Stimulated activated naive CD4-positive, alpha-beta T cell treated with Interleukin-2 at 50 U/mL for 16 hours (primary cell): ENCODE results near the gene ZNF554.
A peak's percentile ranks its signal among the peaks of the same experiment; 100 is the strongest.
"Not testable (repeated sequence)": the region's sequence is repeated elsewhere in the genome, so short reads cannot be mapped to it uniquely, and the experiment has no call there.

Source experiments
- DNase-seq: peaks from one replicate; lab custom pipeline; 2025; lab: John Stamatoyannopoulos, UW

Gene ZNF554

DNA sequence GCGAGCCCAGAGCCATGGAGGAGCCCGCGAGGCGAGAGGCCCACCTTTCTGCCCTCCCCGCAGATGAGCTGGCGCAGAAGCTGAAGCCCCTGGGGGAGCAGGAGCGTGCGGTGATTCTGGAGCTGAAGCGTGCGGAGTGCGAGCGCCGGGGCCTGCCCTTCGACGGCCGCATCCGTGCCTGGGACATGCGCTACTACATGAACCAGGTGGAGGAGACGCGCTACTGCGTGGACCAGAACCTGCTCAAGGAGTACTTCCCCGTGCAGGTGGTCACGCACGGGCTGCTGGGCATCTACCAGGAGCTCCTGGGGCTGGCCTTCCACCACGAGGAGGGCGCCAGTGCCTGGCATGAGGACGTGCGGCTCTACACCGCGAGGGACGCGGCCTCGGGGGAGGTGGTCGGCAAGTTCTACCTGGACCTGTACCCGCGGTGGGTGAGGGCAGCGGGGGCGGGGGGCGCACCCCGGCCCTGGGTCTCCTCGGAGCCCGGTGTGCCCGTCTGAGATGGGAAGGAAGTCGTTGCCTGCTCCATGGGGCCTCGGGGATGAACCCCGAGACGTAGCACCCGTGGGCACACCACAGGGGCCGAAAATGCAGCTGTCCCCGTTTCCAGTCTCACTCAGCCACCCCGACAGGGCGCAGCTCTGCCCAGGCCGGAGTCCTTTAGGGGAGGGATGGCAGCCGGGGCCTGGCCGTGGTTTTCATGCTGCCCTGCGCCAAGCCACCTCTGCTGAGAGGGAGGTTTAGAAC lies 12.1 kb upstream of the ZNF554 start:
- no peak for DNase-seq

DNA sequence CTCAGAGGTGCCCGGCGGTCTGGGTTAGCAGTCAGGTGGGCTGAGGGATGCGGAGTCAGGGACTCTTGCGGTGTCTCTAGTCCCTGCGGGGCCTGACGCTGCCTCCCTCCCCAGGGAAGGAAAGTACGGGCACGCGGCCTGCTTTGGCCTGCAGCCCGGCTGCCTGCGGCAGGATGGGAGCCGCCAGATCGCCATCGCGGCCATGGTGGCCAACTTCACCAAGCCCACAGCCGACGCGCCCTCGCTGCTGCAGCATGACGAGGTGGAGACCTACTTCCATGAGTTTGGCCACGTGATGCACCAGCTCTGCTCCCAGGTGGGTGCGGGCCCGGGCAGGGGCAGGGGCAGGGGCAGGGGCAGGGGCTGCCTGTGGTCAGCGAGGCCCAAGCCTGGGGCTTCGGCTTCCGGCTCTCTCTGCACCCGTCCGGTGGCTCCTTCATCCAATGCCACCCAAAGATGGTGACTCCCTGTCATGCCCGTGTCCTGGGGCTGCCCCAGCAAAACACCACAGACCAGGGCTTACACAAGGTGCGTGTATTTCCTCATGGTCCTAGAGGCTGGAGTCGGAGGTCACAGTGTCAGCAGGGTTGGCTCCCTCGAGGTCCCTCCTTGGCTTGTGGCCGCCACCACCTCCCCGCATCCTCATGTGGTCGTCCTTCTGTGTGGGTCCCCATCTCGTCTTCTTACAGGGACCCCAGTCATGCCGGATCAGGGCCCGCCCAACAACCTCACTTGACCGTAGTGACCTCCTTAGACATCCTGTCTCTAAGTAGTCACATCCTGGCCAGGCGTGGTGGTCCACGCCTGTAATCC lies 11.3 kb upstream of the ZNF554 start:
- DNase-seq: no peak

DNA sequence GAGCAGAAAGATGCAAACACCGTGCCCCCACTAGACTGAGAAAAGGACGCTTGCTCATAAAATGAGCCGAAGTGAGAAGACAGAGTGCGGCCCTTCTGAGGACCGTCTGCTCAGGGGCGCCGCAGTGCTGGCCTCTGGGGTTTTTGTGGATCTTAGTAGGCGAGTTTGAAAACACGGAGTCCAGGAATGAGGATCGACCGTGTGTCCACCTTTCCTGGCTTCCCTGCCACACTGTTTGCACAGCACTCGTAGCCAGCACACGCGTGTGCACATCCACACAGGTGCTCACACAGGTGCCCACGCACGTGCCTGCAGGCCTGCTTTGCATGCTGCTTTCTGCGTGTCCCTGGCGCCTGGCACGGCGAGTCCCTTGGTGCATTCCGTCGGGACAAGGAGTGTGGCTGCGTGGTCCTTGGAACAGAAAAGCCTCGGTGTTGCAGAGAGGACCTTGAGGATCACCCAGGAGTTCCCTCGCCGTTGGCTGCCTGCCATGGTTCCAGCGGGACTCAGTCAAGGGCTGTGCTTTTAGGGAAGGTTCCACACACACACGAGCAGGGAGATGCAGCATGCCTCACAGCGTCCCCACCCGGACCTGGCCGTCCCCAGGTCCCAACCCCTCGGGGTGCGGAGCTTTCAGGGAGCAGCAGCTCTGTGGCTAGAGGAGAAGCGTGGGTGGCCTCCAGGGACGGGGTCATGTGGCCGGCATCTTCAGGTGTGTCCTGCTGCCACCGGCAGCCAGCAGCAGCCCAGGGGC lies 10.1 kb upstream of the ZNF554 start:
- DNase-seq: no peak

DNA sequence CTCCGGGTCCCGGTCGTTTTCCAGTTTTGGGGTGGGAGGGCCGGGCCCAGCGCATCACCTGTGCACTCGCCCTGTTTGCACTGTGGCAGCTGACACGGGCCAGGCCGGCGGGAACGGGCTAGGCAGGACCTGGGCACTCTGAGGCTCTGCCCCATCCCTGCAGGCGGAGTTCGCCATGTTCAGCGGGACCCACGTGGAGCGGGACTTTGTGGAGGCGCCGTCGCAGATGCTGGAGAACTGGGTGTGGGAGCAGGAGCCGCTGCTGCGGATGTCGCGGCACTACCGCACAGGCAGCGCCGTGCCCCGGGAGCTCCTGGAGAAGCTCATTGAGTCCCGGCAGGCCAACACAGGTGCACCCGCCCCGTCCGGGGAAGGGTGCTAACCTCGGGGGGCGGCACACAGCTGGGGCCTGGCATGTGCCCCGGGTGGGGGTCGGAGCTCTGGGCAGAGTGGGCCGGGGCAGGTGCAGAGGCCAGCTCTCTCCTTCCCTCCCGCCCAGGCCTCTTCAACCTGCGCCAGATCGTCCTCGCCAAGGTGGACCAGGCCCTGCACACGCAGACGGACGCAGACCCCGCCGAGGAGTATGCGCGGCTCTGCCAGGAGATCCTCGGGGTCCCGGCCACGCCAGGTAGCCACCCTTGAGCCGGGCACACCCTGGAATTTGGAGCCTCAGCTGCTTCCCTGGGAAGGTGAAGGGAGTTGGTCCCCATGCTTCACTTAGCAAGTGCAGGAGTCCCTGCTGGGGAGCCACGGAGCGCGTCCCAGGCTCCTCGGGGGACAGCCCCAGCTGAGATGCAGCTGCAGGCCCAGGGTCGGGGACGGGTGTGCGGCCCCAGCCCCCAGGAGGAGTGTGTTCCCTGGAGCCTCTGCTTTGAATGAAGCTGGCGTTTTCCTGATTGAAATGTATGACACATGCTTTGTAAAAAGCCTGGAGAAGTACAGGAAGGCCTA lies 9.3 kb upstream of the ZNF554 start:
- DNase-seq: no peak

DNA sequence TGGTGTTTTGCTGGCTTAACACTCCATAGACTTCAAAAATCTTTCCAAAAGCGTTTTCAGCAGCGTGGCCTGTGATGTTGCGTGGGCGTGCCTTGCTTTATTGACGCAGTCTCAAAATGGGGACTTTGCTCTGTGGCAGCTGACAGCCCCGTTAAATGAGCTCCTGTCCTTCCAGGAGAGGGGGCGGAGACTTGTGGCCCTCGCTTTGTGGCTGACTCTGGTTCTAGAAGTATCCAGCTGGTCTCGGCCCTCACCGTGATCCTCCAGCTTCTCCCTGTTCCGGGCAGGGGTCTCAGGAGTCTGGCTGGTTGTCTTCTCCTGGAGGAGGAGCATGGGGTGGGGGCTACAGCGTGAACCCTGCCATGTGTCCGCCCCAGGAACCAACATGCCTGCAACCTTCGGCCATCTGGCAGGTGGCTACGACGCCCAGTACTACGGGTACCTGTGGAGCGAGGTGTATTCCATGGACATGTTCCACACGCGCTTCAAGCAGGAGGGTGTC lies 8.4 kb upstream of the ZNF554 start:
- DNase-seq: no peak

DNA sequence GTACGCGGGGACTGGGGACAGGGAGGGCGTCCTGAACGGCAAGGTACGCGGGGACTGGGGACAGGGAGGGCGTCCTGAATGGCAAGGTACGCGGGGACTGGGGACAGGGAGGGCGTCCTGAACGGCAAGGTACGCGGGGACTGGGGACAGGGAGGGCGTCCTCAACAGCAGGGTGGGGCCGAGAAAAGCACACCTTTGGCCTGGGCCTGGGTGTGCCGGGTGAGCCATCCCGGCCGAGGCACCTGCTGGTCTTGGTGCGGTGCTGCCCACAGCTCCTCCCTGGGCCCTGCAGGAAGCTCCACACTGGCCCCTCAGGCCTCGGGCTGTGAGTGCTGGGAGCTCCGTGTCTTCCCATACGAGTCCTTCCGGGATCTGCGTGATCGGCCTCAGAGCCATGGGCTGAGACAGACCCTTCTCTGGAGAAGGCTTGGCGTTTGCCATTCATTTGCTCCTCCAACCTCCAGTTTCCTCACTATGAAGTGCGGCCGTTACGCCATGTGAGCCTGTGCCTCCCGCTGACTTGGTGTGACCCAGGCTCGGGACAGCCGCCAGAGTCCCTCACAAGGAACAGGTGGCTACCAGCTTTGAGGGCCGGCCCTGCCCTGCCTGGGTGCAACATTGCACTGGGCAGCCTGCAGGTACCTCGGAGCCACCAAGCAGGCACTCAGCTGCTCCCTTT lies 7.8 kb upstream of the ZNF554 start:
- no peak for DNase-seq

DNA sequence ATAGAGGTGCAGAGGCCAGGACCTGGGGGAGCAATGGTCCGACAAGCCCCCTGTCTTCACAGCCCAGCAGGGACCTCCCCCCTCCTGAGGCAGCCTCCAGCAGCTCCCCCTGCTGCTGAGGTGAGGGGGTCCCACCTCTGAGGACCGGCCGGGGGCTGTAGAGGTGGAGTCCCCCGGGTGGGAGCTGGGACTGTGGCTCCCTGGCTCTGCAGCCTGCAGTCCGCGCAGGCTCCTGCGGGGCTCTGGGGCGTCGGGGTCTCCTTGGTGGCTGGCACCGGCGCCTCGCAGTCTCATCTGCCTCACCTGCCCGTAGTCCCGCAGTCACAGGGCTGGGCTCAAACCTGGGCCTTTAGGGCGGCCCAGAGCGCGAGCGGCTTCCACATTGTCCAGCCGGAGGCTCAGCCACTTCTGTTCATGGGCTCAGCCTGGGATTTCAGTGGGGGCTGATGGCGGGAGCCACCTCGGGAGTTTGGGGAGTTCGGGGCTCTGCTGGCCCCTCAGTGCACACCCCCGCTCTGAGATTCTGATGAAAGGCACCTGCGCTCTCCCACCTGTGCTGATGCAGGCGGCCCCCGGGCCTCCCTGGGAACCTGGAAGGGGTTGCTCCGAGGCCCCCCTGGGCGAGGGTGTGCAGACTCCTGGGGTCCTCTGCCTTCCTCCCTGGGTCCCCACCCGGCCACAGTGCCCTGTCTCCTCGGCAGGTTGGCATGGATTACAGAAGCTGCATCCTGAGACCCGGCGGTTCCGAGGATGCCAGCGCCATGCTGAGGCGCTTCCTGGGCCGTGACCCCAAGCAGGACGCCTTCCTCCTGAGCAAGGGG lies 7.0 kb upstream of the ZNF554 start:
- DNase-seq: no peak

DNA sequence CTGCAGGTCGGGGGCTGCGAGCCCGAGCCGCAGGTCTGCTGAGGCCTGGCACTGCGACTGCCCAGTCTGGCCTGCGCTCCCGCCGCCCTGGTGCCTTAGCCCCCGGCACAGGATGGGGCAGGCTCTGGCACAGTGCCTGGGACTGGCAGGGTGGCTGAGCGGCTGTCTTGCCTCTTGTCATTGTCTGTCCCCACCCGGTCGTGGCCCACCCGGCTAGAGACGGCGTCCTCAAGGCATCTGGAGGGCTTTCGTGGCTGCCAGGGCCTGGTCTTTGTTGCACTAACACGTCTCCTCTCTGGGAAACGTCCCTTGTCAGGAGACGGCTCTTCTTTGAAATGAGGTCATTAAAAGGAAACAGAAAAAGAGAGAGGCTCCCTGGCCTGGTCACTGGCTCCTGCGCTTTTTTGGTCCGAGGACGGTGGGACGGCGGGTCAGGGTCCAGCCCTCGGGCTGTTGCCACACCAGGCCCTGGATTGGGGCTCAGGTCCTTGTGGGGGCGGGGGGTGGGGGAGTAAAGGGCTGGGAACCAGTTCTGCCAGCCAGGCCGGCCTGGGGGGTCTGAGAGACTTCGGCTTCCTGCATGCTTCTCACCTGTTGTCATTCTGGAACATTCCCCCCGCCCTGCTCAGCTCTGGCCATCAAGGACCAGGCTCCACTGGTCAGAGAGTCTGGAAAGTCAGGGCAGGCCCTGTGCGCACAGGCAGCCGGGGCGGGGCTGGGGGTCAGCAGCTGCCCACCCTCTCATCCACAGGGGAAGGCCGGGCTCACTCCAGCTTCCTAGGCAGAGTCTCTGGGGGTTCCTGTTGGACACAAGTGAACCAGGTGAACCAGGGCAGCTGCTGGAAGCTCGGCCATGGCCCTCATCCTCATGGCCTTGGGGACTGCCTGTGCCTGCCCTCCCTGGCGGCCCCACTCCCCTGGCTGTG lies 6.2 kb upstream of the ZNF554 start:
- no peak for DNase-seq

DNA sequence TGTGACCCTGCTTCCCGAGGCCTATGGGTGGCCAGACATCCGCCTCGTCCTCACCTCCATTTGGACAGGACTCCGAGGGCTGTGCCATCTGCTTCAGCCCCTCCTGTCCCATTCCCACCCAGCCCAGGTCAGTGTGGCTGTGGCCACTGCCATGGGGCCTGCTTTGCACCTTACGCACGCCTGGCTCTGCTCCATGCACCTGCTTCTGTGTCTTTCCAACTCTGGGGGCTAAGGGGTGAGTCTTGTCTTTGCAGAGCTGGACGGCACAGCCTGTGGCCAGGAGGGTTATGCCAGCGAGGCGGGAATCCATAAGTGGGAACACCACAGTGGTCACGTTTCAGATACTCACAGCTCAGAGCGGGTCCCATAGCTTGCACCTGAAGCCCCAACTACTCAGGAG lies 5.2 kb upstream of the ZNF554 start:
- DNase-seq: no peak

DNA sequence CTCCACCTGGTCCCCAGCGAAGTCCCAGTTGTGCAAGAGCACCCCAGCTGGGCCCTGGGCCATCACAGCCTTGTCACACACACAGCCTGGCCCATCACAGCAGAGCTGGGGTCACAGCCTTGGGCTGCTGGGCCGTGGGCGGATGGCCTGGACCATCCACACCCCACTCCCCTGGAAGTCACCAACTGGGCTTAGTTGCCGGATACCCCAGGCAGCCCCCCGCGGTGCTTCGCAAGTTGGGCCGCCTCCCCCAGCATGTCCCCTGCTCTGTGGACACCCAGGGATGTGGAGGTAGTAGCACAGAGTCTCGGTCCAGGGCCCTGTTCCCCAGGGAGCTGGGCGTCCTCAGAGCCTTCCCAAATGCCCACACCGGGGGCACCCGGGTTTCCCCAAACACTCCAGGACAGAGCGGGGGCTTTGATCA lies 4.5 kb upstream of the ZNF554 start:
- no peak for DNase-seq

DNA sequence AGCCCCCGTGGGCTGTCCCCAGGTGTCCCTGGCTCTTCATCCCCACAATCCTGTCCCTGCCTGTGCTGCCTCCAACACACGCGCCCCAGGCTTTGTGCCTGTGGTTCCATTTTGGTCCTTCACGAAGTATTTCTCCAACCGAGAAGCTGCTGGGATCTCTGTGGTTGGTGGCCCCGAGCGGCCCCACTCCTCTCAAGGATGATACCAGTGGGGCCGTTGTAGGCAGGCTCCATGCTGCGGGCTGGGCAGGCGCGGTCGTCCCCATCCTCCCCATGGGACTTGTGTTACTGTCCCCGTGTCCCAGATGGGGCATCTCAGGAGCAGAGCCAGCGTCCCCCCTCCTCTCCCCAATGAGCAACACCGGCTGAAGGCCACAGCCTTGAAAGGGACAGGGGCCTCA lies 3.7 kb upstream of the ZNF554 start:
- no peak for DNase-seq

DNA sequence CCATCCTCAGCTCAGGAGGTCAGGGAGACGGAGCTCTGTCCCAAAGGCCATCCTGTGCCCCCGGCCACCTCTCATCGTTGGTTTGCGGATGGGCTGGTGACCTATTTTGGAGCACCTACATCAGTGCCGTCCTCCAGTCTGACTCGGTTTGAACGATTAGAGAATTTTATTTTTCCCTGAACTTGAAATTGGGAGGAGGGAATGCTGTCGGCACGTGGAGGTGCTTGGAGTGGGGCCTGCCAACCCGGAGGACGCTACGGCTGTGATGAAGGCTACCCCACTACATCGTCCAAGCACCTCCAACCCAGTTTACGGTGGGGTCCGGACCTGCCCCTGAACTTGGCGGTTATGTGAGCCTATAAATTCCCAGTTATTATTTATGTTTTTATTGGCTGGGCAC lies 3.0 kb upstream of the ZNF554 start:
- DNase-seq: no peak

DNA sequence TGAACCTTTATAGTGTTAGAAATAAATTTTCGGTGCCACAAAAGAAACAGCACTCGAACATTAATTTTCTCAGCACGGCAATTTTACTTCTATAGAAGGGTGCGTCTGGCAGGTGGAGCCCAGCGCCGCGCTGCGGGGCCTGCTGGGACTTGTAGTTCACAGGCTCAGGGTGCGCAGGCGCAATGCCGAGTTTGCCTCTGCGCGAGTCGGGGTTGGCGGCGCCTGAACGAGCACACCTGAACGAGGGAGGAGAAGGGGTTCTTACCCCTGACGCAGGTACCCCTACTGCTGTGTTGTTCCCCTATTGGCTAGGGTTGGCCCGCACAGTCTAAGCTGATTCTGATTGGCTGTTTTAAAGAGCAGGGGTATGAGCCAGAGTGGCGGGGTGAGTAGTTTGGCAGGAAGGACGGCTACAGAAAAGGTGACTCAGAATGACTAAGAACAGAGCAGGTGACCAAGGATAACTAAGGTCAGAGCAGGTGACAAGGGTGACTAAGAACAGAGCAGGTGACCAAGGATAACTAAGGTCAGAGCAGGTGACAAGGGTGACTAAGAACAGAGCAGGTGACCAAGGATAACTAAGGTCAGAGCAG lies 2.3 kb upstream of the ZNF554 start:
- not testable (repeated sequence) for DNase-seq

DNA sequence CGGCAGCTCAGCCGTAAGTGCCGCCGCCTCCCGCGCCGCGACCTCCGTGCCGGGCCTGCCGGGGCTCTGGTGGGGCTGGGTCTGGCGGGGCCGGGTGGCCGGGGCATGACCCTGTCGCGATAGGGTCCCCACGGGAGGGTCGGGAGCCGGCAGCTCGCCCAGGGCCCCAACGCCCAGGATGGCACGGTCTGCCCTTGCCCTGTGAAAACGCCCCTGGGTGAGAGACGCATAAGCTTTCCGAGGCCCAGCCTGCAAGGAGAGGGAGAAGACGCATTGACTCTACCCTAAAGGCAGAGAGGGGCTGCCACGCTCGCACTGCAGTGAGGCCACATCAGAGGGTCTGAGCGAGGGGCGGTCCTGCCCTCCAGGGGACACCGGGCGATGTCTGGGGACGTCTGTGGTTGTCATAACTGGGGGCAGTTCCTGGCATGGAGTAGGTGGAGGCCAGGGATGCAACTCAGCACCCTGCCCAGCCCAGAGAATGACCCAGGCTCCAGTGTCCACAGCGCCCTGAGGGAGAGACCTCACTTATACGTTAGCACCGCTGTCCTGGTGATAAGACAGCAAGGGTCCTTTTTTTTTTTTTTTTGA lies 539 bp downstream of the ZNF554 start:
- DNase-seq: peak; percentile 22

DNA sequence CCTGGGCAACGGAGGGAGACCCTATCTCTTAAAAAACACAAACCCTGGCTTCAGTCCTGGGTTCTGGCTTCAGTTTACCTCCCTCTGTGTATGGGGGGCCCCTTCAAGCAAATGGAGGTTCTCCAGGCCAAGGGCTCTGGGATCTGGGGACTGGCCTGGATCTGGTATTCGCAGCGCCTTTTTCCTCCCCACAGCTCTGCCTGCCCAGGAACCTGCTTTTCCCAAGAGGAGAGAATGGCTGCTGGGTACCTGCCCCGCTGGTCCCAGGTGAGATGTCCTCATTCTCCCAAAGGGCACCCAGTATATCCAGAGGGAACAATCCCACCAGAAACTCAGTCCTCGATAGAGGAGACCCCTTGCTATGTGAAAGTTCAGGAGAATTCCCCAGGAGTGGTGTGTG lies 3.2 kb downstream of the ZNF554 start:
- DNase-seq: no peak

DNA sequence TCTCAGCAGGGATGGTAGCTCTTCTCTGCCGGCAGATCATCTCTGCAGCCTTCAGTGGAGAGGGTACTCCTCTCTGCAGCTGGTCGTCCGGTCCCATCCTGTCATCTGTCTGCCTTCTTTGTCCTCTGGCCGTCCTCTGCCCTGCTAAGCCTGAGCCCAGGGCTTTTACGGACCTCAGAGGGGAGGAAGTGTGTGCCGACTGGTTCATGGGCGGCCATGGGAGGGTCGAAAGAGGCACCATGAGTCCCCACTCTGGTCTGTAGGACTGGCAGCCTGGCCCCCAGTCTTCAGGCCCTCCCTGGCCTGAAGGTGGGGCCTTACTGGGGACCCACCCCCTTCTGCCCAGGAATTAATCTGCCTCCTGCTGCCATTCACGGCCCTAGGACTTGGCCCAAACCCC lies 4.0 kb downstream of the ZNF554 start:
- no peak for DNase-seq

DNA sequence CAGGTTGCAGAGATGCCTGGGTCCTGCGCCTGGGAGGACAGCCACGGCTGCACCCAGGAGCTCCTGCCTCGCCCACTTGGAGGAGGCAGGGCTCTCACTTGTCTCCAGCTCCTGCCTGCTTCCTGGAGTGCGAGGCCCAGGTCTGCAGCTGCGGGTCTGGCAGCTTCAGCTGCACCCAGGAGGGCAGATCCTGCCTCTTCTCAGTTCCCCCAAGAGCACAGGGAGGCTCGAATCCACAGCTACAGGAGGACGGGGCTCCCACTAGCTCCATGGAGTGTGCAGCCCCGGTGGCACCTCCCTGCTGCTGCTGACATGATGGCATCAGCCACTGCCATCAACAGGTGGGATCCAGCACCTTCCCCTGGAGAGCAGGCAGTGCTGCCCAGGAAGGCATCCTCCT lies 4.5 kb downstream of the ZNF554 start:
- no peak for DNase-seq

DNA sequence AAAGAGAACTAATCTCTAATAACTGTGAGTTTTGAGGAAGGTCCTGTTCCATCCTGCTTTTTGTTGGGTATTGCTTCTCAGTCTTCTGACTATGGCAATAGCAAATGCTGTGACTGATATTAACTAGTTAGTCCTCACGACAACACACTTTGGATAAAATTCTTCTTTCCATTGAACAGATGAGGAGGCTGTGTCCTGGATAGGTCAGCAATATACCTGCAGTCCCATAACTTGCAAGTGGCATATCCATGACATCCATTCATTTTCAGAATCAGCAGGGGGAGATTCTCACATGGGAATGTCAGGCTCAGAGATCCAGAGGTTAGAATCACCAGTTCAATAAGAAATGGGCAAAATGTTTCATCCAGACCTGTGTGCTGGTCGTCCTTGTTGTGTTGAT lies 7.4 kb downstream of the ZNF554 start:
- no peak for DNase-seq
